Neural cell (in vitro differentiated cells): ENCODE measurements around the gene VPS8.

Source experiments
- EZH2 ChIP-seq: fragments of 200-600, 300-800 bp; shearing (Covaris generic), sonication (generic); IDR thresholded peaks from 2 replicates; pipeline ENCODE4 v1.6.1; 2014; ENCODE audit warnings: antibody characterized with exemption, low read length, borderline replicate concordance, mild to moderate bottlenecking; ENCODE audit not compliant: insufficient read depth, poor library complexity, severe bottlenecking
- POLR2AphosphoS5 ChIP-seq: IDR thresholded peaks from 2 replicates; pipeline ENCODE4 v1.6.1; 2012
- RAD21 ChIP-seq: fragments of 450-650 bp; conservative IDR thresholded peaks from 2 replicates; pipeline ENCODE4 v1.6.1; 2014; ENCODE audit warnings: antibody characterized with exemption, mild to moderate bottlenecking, moderate library complexity
- TAF1 ChIP-seq: IDR thresholded peaks from 2 replicates; pipeline ENCODE4 v1.6.1; 2012; ENCODE audit warnings: low read depth
- TF ChIP-seq, protein P1 (sequence below): fragments of 450-650 bp; IDR thresholded peaks from 2 replicates; pipeline ENCODE4 v1.5.1; 2014; ENCODE audit warnings: antibody characterized with exemption, mild to moderate bottlenecking, moderate library complexity; ENCODE audit not compliant: poor library complexity, severe bottlenecking

DNA sequence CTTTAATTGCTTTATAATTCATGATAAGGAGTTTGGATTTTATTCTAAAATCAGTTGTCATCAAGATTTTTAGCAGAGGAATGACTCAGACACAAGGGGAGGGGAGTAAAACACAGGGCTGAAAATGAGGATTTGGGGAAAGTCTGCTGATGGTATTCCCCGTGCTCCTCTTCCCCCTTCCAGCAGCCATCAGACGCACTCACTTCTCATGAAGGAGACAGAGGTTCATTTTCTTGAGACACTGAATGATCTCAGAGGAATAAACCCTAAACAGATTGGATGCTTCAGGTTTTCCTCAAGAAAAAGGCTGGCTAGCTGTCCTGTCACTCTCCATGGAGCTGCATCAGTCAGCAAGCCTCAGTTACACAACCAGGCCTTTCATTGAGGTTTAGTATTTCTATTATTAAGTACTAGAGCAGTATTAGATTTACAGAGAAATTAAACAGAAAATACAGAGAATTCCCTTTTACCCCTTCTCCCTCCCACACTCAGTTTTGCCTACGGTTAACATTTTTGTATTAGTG, 174.5 kb downstream of the VPS8 start:
- TF ChIP-seq TAF1 (no peak), POLR2AphosphoS5 (no peak), RAD21 (no peak), EZH2 (no peak)
- TF ChIP-seq, protein P1, sequence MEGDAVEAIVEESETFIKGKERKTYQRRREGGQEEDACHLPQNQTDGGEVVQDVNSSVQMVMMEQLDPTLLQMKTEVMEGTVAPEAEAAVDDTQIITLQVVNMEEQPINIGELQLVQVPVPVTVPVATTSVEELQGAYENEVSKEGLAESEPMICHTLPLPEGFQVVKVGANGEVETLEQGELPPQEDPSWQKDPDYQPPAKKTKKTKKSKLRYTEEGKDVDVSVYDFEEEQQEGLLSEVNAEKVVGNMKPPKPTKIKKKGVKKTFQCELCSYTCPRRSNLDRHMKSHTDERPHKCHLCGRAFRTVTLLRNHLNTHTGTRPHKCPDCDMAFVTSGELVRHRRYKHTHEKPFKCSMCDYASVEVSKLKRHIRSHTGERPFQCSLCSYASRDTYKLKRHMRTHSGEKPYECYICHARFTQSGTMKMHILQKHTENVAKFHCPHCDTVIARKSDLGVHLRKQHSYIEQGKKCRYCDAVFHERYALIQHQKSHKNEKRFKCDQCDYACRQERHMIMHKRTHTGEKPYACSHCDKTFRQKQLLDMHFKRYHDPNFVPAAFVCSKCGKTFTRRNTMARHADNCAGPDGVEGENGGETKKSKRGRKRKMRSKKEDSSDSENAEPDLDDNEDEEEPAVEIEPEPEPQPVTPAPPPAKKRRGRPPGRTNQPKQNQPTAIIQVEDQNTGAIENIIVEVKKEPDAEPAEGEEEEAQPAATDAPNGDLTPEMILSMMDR: no peak
